NCI-H82 (cell line): ENCODE measurements around the gene FBLN5.

Source experiments
- DNase-seq: peaks from one replicate; lab custom pipeline; 2025; lab: John Stamatoyannopoulos, UW

Gene FBLN5

DNA sequence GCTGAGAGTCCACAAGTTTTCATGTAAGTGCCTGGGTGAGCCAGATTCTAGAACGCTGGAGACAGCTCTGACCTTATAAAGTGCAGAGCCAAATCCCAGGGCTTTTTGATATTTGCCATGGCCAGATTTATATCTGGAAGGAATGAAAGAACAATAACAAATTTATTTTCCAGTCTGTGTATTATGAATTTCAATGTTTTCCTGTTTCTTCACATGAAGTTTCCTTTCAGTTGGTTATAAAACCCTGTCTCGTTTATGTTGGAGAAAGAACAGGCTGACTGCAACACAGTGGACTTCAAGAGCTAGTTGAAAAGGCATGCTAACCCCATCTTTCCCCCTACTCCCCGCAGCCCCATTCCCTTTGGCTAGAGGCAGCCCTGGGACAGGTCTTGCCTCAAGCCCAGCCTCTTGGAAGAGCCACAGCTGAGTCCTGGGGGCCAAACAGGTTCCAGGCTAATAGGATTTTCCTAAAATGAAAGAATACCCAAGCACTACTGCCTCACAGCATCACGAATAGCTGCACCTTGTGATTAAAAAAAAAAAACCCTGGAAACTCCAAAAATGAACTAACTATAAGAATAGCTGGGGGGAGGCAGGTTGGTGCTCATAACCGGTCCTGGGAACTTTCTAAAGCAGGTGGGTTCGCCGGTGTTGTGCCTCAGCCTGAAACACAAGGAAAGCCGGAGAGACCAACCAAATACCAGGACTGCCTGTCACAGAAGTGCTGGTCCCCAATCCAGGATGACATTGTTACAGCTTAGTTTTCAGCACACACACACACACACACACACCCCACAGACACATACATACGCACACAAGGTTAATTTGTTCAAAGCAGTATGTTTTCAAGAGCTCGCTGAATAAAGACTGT lies 1.5 kb downstream of the FBLN5 start:
- no peak for DNase-seq

DNA sequence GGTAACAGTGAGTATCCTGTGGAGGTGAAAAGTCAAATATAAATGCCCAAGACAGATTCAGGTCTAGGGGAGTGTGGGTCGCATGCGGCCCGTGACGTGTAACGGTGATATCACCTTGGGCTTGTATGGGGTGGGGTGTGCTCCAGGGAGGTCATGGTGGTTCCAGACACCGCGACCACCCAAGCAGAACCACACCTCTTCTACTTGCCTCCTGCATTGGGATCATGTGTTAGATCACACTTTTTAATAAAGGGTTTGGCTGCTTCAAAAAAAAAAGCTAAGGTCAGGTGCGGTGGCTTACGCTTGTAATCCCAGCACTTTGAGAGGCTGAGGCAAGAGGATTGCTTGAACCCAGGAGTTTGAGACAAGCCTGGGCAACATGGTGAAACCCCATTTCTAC lies 4.5 kb downstream of the FBLN5 start:
- no peak for DNase-seq

- DNase-seq = no peak
These were observed 5.4 kb downstream of the FBLN5 start for GRCh38 chr14:91942128-91942527.

DNA sequence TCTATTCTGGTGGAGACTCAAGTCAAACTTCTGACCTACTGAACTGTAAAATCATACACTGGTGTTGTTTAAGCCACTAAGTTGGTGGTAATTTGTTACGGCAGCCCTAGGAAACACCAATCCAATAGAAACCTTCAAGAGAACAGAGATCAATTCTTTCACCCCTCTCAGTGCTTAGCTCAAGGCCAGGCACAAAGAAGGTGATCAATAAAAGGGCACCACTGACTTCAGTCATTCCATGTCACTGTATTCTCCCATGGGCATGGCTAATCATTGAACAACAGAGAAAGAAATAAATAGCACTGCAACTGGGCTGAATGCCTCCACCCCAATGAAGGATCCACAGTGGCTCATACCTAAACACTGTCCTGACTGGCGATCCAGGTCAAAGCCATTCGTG lies 7.3 kb downstream of the FBLN5 start:
- DNase-seq = no peak

GRCh38 chr14:91935586-91935985 lies 11.9 kb downstream of the FBLN5 start:
- DNase-seq = no peak

- no peak for DNase-seq
These were observed 12.8 kb downstream of the FBLN5 start for GRCh38 chr14:91934554-91935285.

DNA sequence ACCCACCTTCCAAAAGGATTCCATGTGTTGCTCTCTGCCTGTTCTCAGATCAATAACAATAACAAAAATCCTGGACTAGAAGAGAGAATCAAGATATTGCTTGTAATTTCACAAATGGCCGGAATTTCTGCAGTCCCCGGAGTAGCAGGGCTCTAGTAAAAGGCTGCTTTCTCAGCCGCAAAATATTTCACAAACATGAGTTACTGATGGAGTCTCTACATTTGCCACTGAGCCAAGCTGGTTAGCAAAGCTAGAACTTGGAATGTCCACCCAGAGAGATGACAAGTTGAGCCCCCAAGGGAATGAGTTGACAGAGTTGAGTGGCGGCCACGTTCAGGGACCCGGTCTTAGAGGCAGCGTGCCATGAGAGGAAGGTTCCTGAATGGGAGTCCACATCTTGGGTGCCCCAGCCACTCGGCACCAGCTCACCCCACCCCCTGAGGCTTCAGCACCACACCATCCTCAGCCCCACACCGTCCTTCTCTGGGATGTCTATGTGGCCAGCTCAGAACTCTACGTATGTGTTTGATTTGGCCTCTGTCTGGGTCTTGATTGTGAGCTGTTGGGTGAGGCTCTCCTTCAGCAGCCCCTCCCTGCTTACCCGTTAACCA lies 15.9 kb downstream of the FBLN5 start:
- no peak for DNase-seq

DNA sequence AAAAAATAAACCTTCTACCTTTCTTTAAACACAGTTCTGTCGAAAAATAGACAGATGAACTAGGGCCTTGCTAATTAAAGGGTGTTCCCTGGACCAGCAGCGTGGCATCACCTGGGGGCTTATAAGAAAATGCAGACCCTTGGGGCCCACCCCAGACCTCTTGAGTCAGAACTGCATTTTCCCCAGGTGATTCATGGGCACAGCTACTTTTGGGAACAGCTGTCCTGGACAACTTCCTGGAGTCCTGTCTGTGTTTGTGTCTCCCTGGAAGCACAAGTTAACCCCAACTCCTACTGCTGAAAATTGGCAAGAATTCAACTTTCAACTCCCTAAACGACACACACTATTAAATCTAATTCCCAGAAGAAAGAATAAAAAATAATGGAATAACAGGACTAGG lies 17.8 kb downstream of the FBLN5 start:
- no peak for DNase-seq

DNA sequence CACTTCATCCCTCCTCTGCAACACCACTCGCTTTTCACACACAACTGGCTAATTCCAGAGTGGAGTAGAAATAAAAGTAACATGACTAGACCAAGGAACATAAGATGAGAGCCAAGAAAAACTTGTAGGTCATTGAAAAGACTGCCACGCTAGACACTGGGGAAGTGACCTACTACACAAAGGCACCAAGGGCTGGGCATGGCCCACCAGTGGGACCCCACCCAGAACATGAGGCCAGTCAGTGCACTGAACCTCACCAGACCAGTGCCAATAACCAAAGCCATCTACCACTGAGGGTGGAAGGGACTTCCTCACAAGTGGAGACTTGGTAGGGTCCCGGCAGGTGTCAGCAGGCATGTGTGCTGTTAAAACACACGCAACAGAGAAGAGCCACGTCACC lies 19.7 kb downstream of the FBLN5 start:
- no peak for DNase-seq

GRCh38 chr14:91927191-91927590 lies 20.3 kb downstream of the FBLN5 start:
- DNase-seq = no peak

- DNase-seq = no peak
These were observed 21.2 kb downstream of the FBLN5 start for GRCh38 chr14:91926131-91926890.

DNA sequence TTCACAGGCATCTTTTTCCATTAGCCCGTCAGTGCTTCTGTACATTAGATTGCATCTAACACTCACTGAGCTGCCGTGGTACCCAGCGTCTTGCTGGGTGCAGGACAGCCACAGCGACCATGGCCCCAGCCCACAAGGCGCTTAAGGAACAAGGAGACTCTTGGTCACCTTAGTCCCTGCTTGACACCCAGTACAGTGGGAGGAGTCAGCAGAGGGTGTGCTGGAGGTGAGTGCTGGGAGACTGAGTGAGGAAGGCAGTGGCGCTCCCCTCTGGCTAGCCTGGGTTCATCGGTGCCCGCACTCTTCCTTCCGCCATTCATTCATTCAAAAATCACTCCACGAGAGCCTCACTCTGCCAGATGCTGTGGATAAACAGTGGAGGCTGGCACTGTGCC lies 21.8 kb downstream of the FBLN5 start:
- DNase-seq = no peak

DNA sequence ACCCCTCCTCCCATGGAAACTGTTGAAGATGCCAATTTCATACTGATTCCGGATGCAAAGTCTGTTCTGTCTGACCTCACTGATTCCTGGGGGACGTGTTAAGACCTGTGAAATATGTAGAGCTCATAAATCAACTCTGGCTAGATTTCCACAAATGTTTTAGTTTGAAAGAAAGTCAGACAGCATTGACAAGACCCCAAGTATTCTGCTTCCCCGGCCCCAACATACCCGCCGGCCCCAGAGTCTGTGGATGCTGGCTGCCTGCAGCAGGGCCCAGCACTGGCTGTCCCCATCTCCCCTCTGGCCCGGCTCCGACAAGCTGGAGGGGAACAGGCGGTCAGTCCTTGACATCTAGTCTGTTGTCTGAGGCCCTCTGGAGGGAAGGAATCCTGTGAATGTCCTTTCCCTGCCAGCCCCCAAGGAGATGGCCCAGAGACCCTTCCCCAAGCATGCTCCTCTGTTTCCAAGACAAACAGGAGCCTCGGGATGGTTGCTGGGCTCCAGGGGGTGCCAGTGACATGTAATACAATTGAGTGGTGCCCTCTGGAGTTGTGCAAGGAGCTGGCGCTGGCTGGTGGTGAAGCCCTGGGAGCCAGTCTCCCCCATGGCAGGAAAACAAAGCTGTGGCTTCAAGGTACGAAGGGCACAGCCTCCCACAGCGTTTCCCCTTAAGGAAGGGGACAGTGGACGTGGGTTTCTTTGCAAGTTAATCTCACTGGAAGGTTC lies 22.3 kb downstream of the FBLN5 start:
- no peak for DNase-seq

- no peak for DNase-seq
These were observed 27.0 kb downstream of the FBLN5 start for GRCh38 chr14:91920526-91920925.

DNA sequence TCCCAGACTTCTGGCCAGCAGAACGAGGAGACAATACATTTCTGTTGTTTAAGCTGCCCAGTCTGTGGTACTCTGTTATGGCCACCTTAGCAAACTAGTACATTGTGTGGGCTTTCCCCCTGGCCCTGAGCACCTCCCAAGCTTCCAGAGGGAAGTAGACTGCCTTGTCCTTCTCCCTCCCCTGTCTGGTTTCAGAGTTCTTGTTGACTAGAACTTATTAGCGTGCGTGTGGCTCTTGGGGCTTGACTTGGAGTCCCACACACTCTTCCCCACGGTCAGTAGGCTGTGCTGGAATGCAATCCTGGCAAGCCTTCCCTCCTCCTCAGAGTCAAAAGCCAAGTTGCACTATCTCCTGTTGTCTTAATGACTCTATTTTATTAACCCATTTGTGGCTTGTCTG lies 27.7 kb downstream of the FBLN5 start:
- DNase-seq = no peak

DNA sequence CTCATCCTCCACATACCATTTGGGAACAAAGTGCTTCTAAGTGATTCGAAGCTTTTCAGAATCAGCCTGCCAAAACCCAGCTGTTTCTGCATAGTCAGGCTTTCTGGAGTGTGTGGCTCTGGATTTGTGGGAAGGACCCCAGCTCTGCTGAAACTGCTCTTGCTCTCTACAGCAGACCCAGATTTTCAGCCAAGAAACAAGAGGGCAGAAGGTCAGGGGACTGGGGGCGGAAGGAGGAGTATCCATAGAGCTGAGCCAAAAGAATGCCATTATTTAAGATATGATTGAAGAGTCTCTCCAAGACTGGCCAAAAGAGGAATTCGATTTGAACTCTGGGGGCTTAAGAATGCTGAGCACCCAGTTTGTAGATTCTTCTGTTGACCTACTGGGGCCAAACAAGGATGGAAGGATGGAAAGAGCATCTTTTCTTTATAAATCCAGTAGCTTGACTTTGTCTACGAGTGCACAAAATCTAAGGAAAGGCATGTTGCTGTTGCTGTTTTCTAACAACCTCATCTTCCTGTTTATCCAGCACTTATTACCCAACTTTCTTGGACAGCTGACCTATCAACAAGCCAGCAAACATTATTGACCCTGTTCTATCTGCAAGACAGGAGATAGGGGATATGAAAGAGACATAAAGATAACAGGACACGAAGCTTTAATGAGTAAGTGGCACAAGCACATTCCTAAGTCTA lies 29.2 kb downstream of the FBLN5 start:
- DNase-seq = no peak

DNA sequence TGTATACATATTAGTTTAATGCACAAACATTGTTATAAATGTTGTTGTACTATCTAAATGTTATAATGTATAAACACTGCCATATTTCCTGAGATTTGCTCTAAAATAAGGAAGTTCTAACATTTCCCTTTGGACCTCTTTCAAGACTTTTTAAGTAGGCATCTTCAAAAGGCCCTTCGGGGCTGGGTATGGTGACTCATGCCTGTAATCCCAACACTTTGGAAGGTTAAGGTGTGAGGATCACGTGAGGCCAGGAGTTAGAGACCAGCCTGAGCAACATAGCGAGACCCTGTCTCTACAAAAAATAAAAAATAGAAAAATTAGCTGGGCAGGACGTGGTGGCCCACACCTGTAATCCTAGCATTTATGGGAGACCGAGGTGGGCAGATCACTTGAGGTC lies 35.5 kb downstream of the FBLN5 start:
- DNase-seq = no peak

GRCh38 chr14:91911474-91912032 lies 35.9 kb downstream of the FBLN5 start:
- peak; percentile 66 for DNase-seq

GRCh38 chr14:91910196-91910595 lies 37.3 kb downstream of the FBLN5 start:
- no peak for DNase-seq

- DNase-seq = no peak
These were observed 41.1 kb downstream of the FBLN5 start for GRCh38 chr14:91906374-91906773.
